K562 (cell line): ENCODE results near the gene HINT3. TPM values are rescaled to one million over a fixed set of nuclear protein-coding genes. Genes with fewer than 3 reads are reported as not detected.
A peak's percentile ranks its signal among the peaks of the same experiment; 100 is the strongest.

Experiments
- GTF2E2 ChIP-seq: fragments of 200-800 bp; sonication (Bioruptor generic); IDR thresholded peaks from 2 replicates; pipeline ENCODE4 v1.6.1; 2016; ENCODE audit warnings: missing genetic modification characterization, missing compliant biosample characterization
- HNRNPH1 ChIP-seq: fragments of 200-400 bp; formaldehyde crosslinking; optimal IDR thresholded peaks from 2 replicates; pipeline ENCODE3; 2017; ENCODE audit warnings: low read depth, mild to moderate bottlenecking, low read length, moderate library complexity
- PKNOX1 ChIP-seq: fragments of 450-650 bp; IDR thresholded peaks from 2 replicates; pipeline ENCODE4 v1.6.1; 2016
- PTRF ChIP-seq: fragments of 450-650 bp; IDR thresholded peaks from 2 replicates; pipeline ENCODE4 v1.6.1; 2016; ENCODE audit warnings: mild to moderate bottlenecking, missing genetic modification characterization, missing compliant biosample characterization
- RHOXF2B ChIP-seq: fragments of 250-450 bp; sonication (Bioruptor Pico); conservative IDR thresholded peaks from 2 replicates; pipeline ENCODE4 v1.5.1; 2021
- SMARCC2 ChIP-seq: fragments of 450-650 bp; IDR thresholded peaks from 2 replicates; pipeline ENCODE4 v1.6.1; 2017; ENCODE audit warnings: antibody characterized with exemption, moderate library complexity, mild to moderate bottlenecking, low read depth
- STAT6 ChIP-seq: sonication (generic); formaldehyde crosslinking; IDR thresholded peaks from 2 replicates; pipeline ENCODE4 v1.8.1; 2023; ENCODE audit warnings: mild to moderate bottlenecking, missing genetic modification reagents
- TCFL5 ChIP-seq: fragments of 250-450 bp; sonication (Bioruptor Pico); conservative IDR thresholded peaks from 2 replicates; pipeline ENCODE4 v1.6.1; 2021; ENCODE audit warnings: mild to moderate bottlenecking, moderate library complexity, matching md5 sums
- XRCC4 ChIP-seq: IDR thresholded peaks from one replicate; pipeline ENCODE4 v1.6.1; 2011; ENCODE audit not compliant: insufficient read depth, insufficient read length; ENCODE audit errors: extremely low read depth
- ZEB2 ChIP-seq: fragments of 450-650 bp; IDR thresholded peaks from 2 replicates; pipeline ENCODE4 v1.6.1; 2016
- ZFP1 ChIP-seq: fragments of 450-650 bp; formaldehyde crosslinking; IDR thresholded peaks from 2 replicates; pipeline ENCODE4 v1.4.0; 2020; ENCODE audit warnings: mild to moderate bottlenecking, mixed read lengths
- ZNF121 ChIP-seq: sonication (generic); formaldehyde crosslinking; conservative IDR thresholded peaks from 2 replicates; pipeline ENCODE4 v1.8.0; 2022; ENCODE audit warnings: missing genetic modification reagents
- ZNF407 ChIP-seq: fragments of 450-650 bp; IDR thresholded peaks from 2 replicates; pipeline ENCODE4 v1.6.1; 2016; ENCODE audit warnings: low read depth
- ZNF444 ChIP-seq: fragments of 250-450 bp; sonication (Bioruptor Pico); IDR thresholded peaks from 2 replicates; pipeline ENCODE4 v1.4.0; 2020; ENCODE audit warnings: mild to moderate bottlenecking, moderate library complexity
- ZNF57 ChIP-seq: fragments of 450-650 bp; formaldehyde crosslinking; IDR thresholded peaks from 2 replicates; pipeline ENCODE4 v1.4.0; 2020; ENCODE audit warnings: mild to moderate bottlenecking, moderate library complexity
- polyA plus RNA-seq, 8 experiments: library from polyadenylated mRNA; depleted of rRNA in 4 of 8; stranded (reverse) in 5 of 8; unstranded in 3 of 8; fragments of >200 nt; fragmentation: Nextera tagmentation in 2 of 8; fragmentation: Illumina TruSeq in 1 of 8; extraction: Ambion mirVana in 2 of 8; extraction: Trizol in 1 of 8; gene quantifications; 2 replicates each; pipeline versions ENCODE4 v1.2.1 to v1.2.3, GENCODE V29; 2011 to 2014; ENCODE audit warnings: inconsistent platforms in 1 of 8, missing spikeins in 1 of 8
- total RNA-seq, 7 experiments: library from RNA; depleted of rRNA in 6 of 7; stranded (reverse); fragments of >200 nt in 6 of 7; fragmentation: Illumina TruSeq in 2 of 7; extraction: Trizol in 2 of 7; gene quantifications; 2 replicates each; pipeline versions ENCODE4 v1.2.1 to v1.2.3, GENCODE V29; 2011 to 2021; ENCODE audit warnings: low replicate concordance in 1 of 7

Gene HINT3
- total and polyA plus RNA-seq, 9 of the 15 experiments (the other 6 are each of a cell fraction or from before 2014, with no cell fraction given): 1.4 to 16.6 (median 10.8) TPM

- no peak for TF ChIP-seq ZNF121 (CRISPR knock-in tag)
- no peak for TF ChIP-seq ZFP1 (CRISPR knock-in tag)
- TF ChIP-seq RHOXF2B: no peak
- no peak for TF ChIP-seq SMARCC2
- TF ChIP-seq GTF2E2: peak; percentile 97
- no peak; the same call in 1 of the 2 replicates for TF ChIP-seq ZNF407
- TF ChIP-seq STAT6 (CRISPR knock-in tag): peak; percentile 90
- TF ChIP-seq TCFL5: no peak
- TF ChIP-seq PKNOX1: peak; percentile 74
- no peak for TF ChIP-seq ZNF444 (CRISPR knock-in tag)
- no peak for TF ChIP-seq PTRF
- TF ChIP-seq ZEB2: peak; percentile 28; the same call in 1 of the 2 replicates
- TF ChIP-seq XRCC4: no peak
- no peak for TF ChIP-seq ZNF57 (CRISPR knock-in tag)
- TF ChIP-seq HNRNPH1: no peak
Measured at GRCh38 chr6:125956506-125957390, at the start of gene HINT3 (continued).
